Adrenal gland (tissue), 5 donors: ENCODE measurements around the gene UGCG.

ENCODE experiments used
- POLR2A ChIP-seq, 2 donors: fragments of 450-650 bp; IDR thresholded peaks; one replicate each; pipeline ENCODE4 v1.6.1; 2017; ENCODE audit warnings: antibody characterized with exemption in 2 of 2, mild to moderate bottlenecking in 2 of 2, moderate library complexity in 1 of 2
- TF ChIP-seq, protein P1 (sequence below), 6 experiments: fragments of 450-650 bp in 4 of 6; fragments of 200-600 bp in 2 of 6; sonication (generic) in 1 of 6; IDR thresholded peaks; 1 replicate in 5 of 6; 2 replicates in 1 of 6; pipeline versions ENCODE4 v1.5.1 to v1.8.0; 2016 to 2021; ENCODE audit warnings: antibody characterized with exemption in 6 of 6, mild to moderate bottlenecking in 2 of 6, moderate library complexity in 1 of 6
- donor health status: DM: no; HTN: no; CAD: no.

DNA sequence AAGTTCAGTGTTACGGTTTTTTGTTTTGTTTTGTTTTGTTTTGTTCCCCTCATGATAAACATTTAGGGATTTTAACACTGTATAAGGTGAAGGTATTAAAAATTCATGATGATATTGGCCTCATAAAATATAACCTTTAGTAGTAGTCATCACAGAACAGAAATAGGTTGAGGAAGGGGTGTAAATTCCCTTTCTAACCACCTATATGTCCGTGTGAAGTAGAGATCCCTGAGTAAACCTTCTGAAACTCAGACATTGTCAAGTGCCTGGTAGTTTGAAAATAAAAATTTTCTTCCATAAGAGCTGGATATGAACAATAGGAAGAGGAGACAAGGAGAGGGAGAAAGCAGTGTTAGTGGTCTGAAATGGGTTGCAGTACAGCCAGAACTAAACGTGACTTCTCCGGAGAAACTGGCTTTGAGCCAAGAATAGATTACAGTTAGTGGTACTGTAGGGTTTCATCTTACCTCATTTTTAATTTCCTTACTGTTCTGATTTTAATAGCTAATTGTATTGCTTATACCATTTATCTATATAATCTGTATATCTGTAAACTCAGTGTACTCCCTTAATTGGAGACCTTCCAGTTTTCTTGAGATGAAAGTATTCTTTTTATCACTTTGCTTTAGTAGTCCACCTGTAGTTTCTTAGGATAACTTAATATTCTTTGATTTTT lies 18.3 kb downstream of the UGCG start:
- no peak for TF ChIP-seq POLR2A (IDR thresholded peaks at IDR 0.05)
- TF ChIP-seq, protein P1, sequence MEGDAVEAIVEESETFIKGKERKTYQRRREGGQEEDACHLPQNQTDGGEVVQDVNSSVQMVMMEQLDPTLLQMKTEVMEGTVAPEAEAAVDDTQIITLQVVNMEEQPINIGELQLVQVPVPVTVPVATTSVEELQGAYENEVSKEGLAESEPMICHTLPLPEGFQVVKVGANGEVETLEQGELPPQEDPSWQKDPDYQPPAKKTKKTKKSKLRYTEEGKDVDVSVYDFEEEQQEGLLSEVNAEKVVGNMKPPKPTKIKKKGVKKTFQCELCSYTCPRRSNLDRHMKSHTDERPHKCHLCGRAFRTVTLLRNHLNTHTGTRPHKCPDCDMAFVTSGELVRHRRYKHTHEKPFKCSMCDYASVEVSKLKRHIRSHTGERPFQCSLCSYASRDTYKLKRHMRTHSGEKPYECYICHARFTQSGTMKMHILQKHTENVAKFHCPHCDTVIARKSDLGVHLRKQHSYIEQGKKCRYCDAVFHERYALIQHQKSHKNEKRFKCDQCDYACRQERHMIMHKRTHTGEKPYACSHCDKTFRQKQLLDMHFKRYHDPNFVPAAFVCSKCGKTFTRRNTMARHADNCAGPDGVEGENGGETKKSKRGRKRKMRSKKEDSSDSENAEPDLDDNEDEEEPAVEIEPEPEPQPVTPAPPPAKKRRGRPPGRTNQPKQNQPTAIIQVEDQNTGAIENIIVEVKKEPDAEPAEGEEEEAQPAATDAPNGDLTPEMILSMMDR (IDR thresholded peaks at IDR 0.05) = no peak
